Panc1 (cell line): Measurements from ENCODE around the gene ROCK2. TPM values are rescaled to one million over a fixed set of nuclear protein-coding genes. Genes with fewer than 3 reads are reported as not detected.

Source experiments
- ATAC-seq: fragments of 200-7000 bp; cut with Tn5 transposase; 2 replicates; pipeline ENCODE4 v1.9.1; 2020; ENCODE audit warnings: mild to moderate bottlenecking, moderate library complexity
- BruUV-seq: library from RNA; stranded (reverse); fragments of 400-500 nt; replicated peaks from 2 replicates; lab custom pipeline; 2021; lab: Mats Ljungman, UMichigan
- CTCF ChIA-PET: fragments of 300-600 bp; sonication (Branson Sonifier 250); formaldehyde crosslinking; loops from one replicate; lab custom pipeline; 2022; ENCODE audit warnings: antibody characterized with exemption; lab: Charles Lee
- POLR2A ChIA-PET: fragments of 300-600 bp; sonication (Branson Sonifier 250); formaldehyde crosslinking; loops from one replicate; lab custom pipeline; 2022; ENCODE audit warnings: antibody characterized with exemption; lab: Charles Lee
- DNase-seq: peaks from one replicate; pipeline ENCODE4 v3.0.0-alpha.2; 2010; ENCODE audit warnings: low read depth, low spot score
- H3K27ac ChIP-seq: 2 replicates; pipeline ENCODE4 v1.5.1; 2011; ENCODE audit warnings: mild to moderate bottlenecking, low read length, inconsistent platforms
- H3K27me3 ChIP-seq: fragments of 200-500 bp; sonication (Bioruptor generic); 2 replicates; pipeline ENCODE4 v1.6.0; 2014; ENCODE audit warnings: low read length, inconsistent platforms; ENCODE audit not compliant: control insufficient read depth, insufficient read depth
- H3K36me3 ChIP-seq: fragments of 200-500 bp; sonication (Bioruptor generic); 2 replicates; pipeline ENCODE4 v1.5.1; 2014; ENCODE audit warnings: inconsistent platforms, mild to moderate bottlenecking, low read length, moderate library complexity; ENCODE audit not compliant: control insufficient read depth, insufficient read depth
- H3K4me1 ChIP-seq: 2 replicates; pipeline ENCODE4 v1.5.1; 2011; ENCODE audit warnings: inconsistent platforms, mild to moderate bottlenecking, low read length, moderate library complexity; ENCODE audit not compliant: control insufficient read depth, insufficient read depth
- H3K4me3 ChIP-seq, 2 experiments: 2 replicates each; pipeline ENCODE4 v1.5.1; 2011 to 2012; ENCODE audit warnings: low read depth in 2 of 2, low read length in 2 of 2, mild to moderate bottlenecking in 2 of 2, inconsistent platforms in 1 of 2, moderate library complexity in 1 of 2
- H3K9me3 ChIP-seq: fragments of 200-500 bp; sonication (Bioruptor generic); 2 replicates; pipeline ENCODE4 v1.5.1; 2014; ENCODE audit warnings: low read depth, mild to moderate bottlenecking, inconsistent platforms, low read length, moderate library complexity; ENCODE audit not compliant: control insufficient read depth, insufficient read depth
- CTCF ChIP-seq: fragments of 450-650 bp; IDR thresholded peaks from 2 replicates; pipeline ENCODE4 v1.5.1; 2017; ENCODE audit warnings: mild to moderate bottlenecking
- POLR2AphosphoS5 ChIP-seq: IDR thresholded peaks from 2 replicates; pipeline ENCODE4 v1.6.1; 2012; ENCODE audit warnings: mild to moderate bottlenecking, low read depth, low read length, moderate library complexity
- REST ChIP-seq, 2 experiments: IDR thresholded peaks; 2 replicates each; pipeline ENCODE4 v1.6.1; 2011 to 2012; ENCODE audit warnings: low read depth in 2 of 2, control low read depth in 1 of 2, low read length in 1 of 2, mild to moderate bottlenecking in 1 of 2, moderate library complexity in 1 of 2; ENCODE audit not compliant: insufficient read depth in 1 of 2
- SIN3A ChIP-seq: IDR thresholded peaks from 2 replicates; pipeline ENCODE4 v1.6.1; 2012; ENCODE audit warnings: low read depth, mild to moderate bottlenecking, low read length, moderate library complexity, borderline replicate concordance; ENCODE audit not compliant: insufficient read depth
- TCF7L2 ChIP-seq: IDR thresholded peaks from 2 replicates; pipeline ENCODE4 v1.6.1; 2011; ENCODE audit warnings: mild to moderate bottlenecking, low read depth, low read length, inconsistent platforms
- in situ Hi-C: cut with HindIII; loops from 2 replicates; pipeline ENCODE4 v1.10.0; 2016; ENCODE audit warnings: low sequenced_read_pairs, low pct_unique_long_range_greater_than_20kb
- intact Hi-C: fragments of 100-400 bp; cut with micrococcal nuclease; formaldehyde crosslinking; loops from one replicate; pipeline ENCODE4 v1.10.0; 2022; ENCODE audit not compliant: unreplicated experiment
- total RNA-seq: library from RNA; stranded (reverse); gene quantifications from one replicate; pipeline ENCODE4 v1.2.1, GENCODE V29; 2021; ENCODE audit not compliant: unreplicated experiment

The ROCK2 gene
- total RNA-seq, 1 experiment from 2014 or later: 47.9 TPM

GRCh38 chr2:11389551-11390398 lies 45.3 kb upstream of the ROCK2 start:
- ATAC-seq (no peak), DNase-seq (no peak)
- Histone ChIP-seq H3K4me3 (no peak overlapping the region), H3K27ac (no peak overlapping the region), H3K27me3 (no peaks in the 10 kb centered on the region), H3K9me3 (no peaks in the 10 kb centered on the region), H3K36me3 (no peaks in the 10 kb centered on the region), H3K4me1 (peaks cover 26% of the 10 kb centered on the region)
- TF ChIP-seq TCF7L2 (no peak), POLR2AphosphoS5 (no peak), SIN3A (no peak), REST (IDR thresholded peaks at IDR 0.05; ENCODE audit: insufficient read depth in 1 of 2, low read depth in 2 of 2, low read length in 1 of 2) (no peak), CTCF (no peak)
- POLR2A ChIA-PET: no interaction called here
- no TSS peak for BruUV-seq
- CTCF ChIA-PET: no interaction called here
- in situ Hi-C loops (no loop called here), intact Hi-C loops (no loop called here)

- CTCF ChIA-PET: no interaction called here
Observed at GRCh38 chr2:11389052-11389420, 44.6 kb upstream of the ROCK2 start.

More at GRCh38 chr2:11389052-11389420, 44.6 kb upstream of the ROCK2 start:
- ATAC-seq (no peak), DNase-seq (no peak)
- intact Hi-C loops (no loop called here), in situ Hi-C loops (no loop called here)
- POLR2A ChIA-PET: no interaction called here
- Histone ChIP-seq H3K27ac (no peak overlapping the region), H3K4me1 (peaks cover 26% of the 10 kb centered on the region), H3K4me3 (no peak overlapping the region), H3K9me3 (no peaks in the 10 kb centered on the region), H3K36me3 (no peaks in the 10 kb centered on the region), H3K27me3 (no peaks in the 10 kb centered on the region)
- no TSS peak for BruUV-seq
- TF ChIP-seq REST (IDR thresholded peaks at IDR 0.05; ENCODE audit: insufficient read depth in 1 of 2, low read depth in 2 of 2, low read length in 1 of 2) (no peak), CTCF (no peak), TCF7L2 (no peak), SIN3A (no peak), POLR2AphosphoS5 (no peak)
